ENCODE measurements around the gene TCF23. TPM values are rescaled to one million over a fixed set of nuclear protein-coding genes. Genes with fewer than 3 reads are reported as not detected.

The TCF23 gene
- total RNA-seq, 4 donors from 2014 or later = 0.13 TPM; not detected in 3

DNA sequence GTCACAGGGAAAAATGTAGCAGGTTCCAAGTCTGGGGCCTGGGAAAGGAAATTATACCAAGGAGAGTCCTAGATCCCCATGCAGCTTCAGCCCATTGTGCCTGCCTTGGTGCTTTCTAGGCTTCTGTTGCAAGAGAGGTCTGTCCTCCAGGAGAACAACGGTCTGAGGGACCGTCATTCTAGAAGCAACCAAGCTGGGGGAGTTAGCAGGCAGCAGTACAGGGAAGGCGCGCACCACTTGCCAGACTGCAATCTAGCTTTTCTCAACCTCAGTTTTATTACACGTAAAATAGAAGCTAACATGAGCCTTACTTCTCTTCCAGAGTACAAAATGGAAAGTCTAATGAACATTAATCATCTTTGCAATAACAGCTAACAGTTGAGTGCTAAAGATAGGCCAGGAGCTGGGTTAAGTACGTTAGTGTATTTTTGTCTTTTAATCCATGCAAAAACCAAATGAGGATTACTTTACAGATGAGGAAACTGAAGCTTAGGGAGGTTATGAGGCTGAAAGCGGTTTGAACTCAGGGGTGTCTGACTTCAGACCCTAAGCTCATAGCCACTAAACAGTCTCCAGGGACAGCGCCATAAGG, 1.9 kb downstream of the TCF23 start:
- WGBS, 2 donors = 85 to 91% methylated on average over 8 of the region's 8 CpGs
- TF ChIP-seq CTCF (IDR thresholded peaks at IDR 0.05) = no peak
- Histone ChIP-seq H3K9me3 (no peaks in the 10 kb centered on the region), H3K27ac (no peak overlapping the region), H3K27me3 (no peaks in the 10 kb centered on the region), H3K4me1 (no peaks in the 10 kb centered on the region), H3K36me3 (no peaks in the 10 kb centered on the region), H3K4me3 (replicated peaks in 1 of 3) (no peak overlapping the region)
- intact Hi-C loops (cut with DNase I) = no loop called here
- no peak for DNase-seq

DNA sequence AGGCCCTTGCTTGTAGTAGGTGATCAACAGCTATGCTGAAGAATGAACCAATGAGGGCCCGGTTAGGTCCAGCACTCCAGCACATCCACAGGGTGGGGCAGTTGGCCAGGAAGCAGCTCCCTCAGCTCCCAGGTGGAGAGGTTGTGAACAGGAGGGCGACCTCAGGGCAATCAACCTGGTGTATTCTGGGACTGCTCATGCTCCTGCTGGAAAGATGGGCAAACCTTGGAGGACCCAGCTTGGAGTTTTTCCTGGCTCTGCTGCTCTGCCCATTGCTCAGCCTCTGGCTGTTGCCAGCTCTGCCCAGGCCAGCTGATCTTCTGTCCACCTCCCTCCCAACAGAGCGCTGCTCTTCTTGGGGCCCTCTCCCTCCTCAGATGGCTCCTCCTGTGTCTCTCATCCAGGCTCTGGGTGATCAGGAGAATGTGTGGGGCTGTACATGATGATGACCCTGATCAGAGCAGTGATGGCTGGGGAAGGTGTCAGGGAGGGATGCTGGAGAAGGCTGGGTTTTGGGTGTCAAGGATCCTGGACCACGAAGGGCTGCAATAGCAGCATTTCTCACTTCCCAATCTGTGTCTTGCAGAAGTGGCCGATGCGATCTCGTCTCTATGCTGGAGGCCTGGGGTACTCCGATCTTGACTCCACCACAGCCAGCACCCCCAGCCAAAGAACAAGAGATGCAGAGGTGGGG, 3.4 kb downstream of the TCF23 start:
- H3K4me1 ChIP-seq = no peaks in the 10 kb centered on the region
- no peak for DNase-seq
- H3K4me3 ChIP-seq (replicated peaks in 1 of 3) = no peak overlapping the region
- 81 to 89% methylated on average over 7 to 8 of the region's 8 CpGs for WGBS, 2 donors
- TF ChIP-seq POLR2A (IDR thresholded peaks at IDR 0.05) = no peak
- no peak for TF ChIP-seq CTCF (IDR thresholded peaks at IDR 0.05)
- no peaks in the 10 kb centered on the region for H3K36me3 ChIP-seq
- H3K9me3 ChIP-seq = no peaks in the 10 kb centered on the region
- intact Hi-C loops (cut with DNase I) = no loop called here
- no peaks in the 10 kb centered on the region for H3K27me3 ChIP-seq
- H3K27ac ChIP-seq = no peak overlapping the region

- no peak for DNase-seq
- 76 to 96% methylated on average over 2 of the region's 2 CpGs for WGBS, 2 donors
- H3K4me1 ChIP-seq = no peaks in the 10 kb centered on the region
- no peaks in the 10 kb centered on the region for H3K27me3 ChIP-seq
- no peaks in the 10 kb centered on the region for H3K36me3 ChIP-seq
- H3K9me3 ChIP-seq = no peaks in the 10 kb centered on the region
- intact Hi-C loops (cut with DNase I) = no loop called here
- no peak overlapping the region for H3K4me3 ChIP-seq (replicated peaks in 1 of 3)
- H3K27ac ChIP-seq = no peak overlapping the region
- TF ChIP-seq CTCF (IDR thresholded peaks at IDR 0.05) (no peak), POLR2A (IDR thresholded peaks at IDR 0.05) (no peak)
These were observed 4.1 kb downstream of the TCF23 start for GRCh38 chr2:27152796-27153464.

DNA sequence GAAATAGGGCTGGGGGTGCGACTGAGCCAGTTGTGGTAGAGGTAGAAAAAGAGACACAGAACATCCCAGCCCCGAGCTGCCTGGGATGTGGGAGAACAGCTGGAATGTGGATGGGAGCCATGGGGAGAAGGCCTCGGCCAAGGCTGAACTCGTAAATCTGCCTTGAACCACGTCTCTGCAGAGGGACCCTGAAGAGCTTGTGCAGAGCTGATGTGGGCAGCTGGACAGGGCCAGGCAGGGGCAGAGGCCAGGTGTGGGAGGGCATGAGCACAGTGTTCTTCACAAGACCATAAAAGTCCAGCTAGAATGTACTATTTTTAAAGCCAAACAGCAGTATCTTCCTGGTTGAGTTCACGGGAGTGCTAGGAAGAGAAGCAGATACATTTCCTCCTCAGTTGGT, 5.7 kb downstream of the TCF23 start:
- TF ChIP-seq POLR2A (IDR thresholded peaks at IDR 0.05) (no peak), CTCF (IDR thresholded peaks at IDR 0.05) (no peak)
- Histone ChIP-seq H3K27ac (no peak overlapping the region), H3K36me3 (no peaks in the 10 kb centered on the region), H3K9me3 (no peaks in the 10 kb centered on the region), H3K27me3 (no peaks in the 10 kb centered on the region), H3K4me3 (replicated peaks in 1 of 3) (no peak overlapping the region), H3K4me1 (no peaks in the 10 kb centered on the region)
- DNase-seq = no peak
- intact Hi-C loops (cut with DNase I) = no loop called here
- WGBS, 2 donors = 81 to 86% methylated on average over 6 of the region's 6 CpGs

DNA sequence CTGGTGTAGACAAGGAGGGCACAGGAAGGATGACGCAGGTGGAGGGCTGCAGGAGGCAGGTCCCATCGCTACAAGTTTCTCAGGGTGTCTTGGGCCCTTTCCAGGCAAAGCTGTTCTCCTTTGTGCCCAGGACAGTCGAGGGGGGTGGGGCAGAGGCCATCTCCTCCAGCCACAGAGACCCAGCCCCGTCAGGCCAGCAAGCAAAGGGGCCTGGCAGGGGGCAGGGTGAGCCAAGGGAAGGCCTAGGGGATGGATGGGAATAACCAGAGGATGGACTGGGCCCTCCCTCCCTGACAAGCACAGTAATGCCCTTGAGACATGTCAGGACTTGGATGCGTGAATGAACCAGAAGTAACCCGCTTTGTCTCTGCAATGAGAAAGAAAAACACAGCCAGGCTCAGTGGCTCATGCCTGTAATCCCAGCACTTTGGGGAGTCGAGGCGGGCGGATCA, 6.3 kb downstream of the TCF23 start:
- WGBS, 2 donors = 80 to 83% methylated on average over 9 of the region's 9 CpGs
- Histone ChIP-seq H3K9me3 (no peaks in the 10 kb centered on the region), H3K27ac (no peak overlapping the region), H3K4me3 (replicated peaks in 1 of 3) (no peak overlapping the region), H3K4me1 (no peaks in the 10 kb centered on the region), H3K36me3 (no peaks in the 10 kb centered on the region), H3K27me3 (no peaks in the 10 kb centered on the region)
- no peak for DNase-seq
- no peak for TF ChIP-seq POLR2A (IDR thresholded peaks at IDR 0.05)
- no peak for TF ChIP-seq CTCF (IDR thresholded peaks at IDR 0.05)
- intact Hi-C loops (cut with DNase I) = no loop called here

All from thyroid gland (tissue), 4 donors.